NCI-H345 treated with DMSO at 0.1 percent for 48 hours (cell line): ENCODE results near the gene FARP1.

Experiments
- DNase-seq: peaks from one replicate; lab custom pipeline; 2025; ENCODE audit not compliant: unreplicated experiment; lab: John Stamatoyannopoulos, UW

Gene FARP1

GRCh38 chr13:98439126-98439828 is 296.4 kb downstream of the FARP1 start:
- DNase-seq: no peak

GRCh38 chr13:98439896-98440295 is 297.0 kb downstream of the FARP1 start:
- DNase-seq: no peak

DNA sequence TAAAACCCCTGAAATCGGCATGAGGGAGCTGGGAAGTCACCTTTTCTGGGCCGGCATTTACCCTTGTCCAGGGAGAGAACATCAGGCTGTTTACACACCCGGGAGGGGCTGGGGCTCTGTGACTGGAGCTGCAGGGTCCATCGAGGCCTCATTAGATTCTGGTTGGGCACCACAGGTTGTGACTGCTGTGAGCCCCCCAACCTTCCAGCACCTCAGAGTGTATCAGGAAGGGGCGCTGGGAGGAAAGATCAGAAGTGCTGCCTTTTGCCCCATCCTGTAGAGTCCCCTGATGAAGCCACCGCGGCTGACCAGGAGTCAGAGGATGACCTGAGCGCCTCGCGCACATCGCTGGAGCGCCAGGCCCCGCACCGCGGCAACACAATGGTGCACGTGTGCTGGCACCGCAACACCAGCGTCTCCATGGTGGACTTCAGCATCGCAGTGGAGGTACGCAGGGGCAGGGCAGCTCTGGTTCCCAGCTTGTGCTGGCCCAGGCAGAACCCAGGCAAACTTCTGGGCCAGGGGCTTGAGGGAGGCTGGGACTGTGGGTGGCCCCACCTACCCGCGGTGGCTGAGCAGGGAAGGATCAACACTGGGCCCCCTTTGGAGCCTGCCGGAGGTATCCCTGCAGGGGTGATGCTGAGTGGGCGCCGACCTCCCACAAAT is 297.6 kb downstream of the FARP1 start:
- DNase-seq: no peak

- no peak for DNase-seq
Observed at GRCh38 chr13:98441056-98441676, 298.3 kb downstream of the FARP1 start.

DNA sequence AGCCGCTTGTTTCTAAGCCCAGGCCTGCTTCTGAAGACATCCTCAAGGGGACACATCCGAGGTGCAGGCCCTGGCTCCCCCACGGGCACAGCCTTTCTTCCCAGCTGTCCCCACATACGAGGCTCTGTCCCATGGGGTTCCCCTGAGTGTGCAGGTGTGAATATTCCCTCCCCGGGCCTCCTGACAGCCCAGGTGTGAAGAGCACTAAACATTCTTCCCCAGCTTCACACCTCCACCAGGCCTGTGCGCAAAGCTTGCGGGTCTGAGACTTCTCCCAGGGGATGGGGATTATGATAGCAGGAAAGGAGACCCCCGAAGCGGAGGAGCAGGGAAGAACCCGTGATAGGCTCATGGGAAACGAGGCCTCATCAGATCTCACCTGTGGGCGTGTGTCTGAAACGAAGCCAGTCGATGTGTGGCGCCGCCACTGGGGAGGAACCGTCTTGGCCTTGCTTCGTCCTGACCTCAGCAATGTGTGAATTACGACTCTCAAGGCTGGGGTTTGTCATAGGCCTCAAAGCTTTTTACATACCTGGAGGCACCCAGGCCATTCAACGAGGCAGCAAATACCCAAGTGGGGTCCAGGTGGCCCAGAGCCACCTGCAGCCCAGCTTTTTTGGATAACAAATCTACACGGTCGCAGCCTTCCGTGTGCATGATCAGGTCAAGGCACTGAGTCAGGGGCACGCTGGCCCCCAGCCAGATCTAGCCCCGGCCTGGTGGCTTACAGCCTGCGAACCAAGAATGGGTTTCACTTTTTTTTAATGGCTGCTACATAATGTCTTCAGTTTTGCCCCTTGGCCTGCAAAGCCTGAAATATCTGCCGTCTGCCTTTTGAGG is 299.7 kb downstream of the FARP1 start:
- no peak for DNase-seq

DNA sequence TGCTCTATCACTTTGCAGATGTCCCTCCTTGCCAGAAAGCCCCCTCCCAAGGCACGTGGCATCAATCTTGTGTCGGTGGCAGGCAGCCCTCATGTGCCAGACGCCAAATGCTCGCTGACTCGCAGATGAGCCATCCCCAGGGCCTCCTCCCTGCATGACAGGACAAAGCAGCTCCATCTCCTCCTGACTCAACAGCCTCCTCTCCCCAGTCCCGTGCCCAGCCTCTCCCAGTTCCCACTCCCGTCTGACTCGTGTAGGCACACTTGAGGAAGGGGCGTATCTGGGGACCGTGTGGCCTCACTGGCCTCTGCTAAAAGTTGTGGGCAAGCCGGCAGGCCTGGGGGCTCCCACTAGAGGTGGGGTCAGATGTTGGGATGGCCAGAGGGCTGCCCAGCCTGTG is 300.4 kb downstream of the FARP1 start:
- DNase-seq: no peak

- no peak for DNase-seq
Observed at GRCh38 chr13:98443800-98444325, 301.0 kb downstream of the FARP1 start.

GRCh38 chr13:98444381-98444780 is 301.5 kb downstream of the FARP1 start:
- DNase-seq: no peak

- DNase-seq: peak; percentile 14
Observed at GRCh38 chr13:98445340-98446233, 302.7 kb downstream of the FARP1 start.

DNA sequence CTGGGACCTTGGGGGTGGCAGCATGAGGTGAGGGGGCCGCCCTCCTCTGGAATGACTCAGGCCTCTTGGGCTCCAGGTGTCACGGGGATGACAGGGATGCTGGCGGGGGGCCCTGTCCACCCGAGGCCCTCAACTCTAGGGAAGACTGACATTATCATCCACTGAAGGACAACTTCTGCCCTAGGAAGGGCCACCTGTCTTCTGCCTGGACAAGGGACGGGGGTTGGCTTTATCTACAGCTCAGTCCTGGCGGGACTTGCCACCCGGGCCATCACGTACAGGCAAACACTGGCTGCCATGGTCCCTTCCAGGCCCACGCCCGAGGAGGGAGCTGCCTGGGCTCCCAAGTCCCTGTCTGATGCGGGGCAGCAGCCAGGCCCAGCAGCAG is 303.3 kb downstream of the FARP1 start:
- no peak for DNase-seq

GRCh38 chr13:98447130-98447529 is 304.2 kb downstream of the FARP1 start:
- no peak for DNase-seq

GRCh38 chr13:98447881-98448641 is 305.2 kb downstream of the FARP1 start:
- peak; percentile 30 for DNase-seq

- no peak for DNase-seq
Observed at GRCh38 chr13:98448642-98448928, 305.7 kb downstream of the FARP1 start.

GRCh38 chr13:98449273-98449672 is 306.4 kb downstream of the FARP1 start:
- DNase-seq: no peak

GRCh38 chr13:98450026-98450425 is 307.1 kb downstream of the FARP1 start:
- no peak for DNase-seq

DNA sequence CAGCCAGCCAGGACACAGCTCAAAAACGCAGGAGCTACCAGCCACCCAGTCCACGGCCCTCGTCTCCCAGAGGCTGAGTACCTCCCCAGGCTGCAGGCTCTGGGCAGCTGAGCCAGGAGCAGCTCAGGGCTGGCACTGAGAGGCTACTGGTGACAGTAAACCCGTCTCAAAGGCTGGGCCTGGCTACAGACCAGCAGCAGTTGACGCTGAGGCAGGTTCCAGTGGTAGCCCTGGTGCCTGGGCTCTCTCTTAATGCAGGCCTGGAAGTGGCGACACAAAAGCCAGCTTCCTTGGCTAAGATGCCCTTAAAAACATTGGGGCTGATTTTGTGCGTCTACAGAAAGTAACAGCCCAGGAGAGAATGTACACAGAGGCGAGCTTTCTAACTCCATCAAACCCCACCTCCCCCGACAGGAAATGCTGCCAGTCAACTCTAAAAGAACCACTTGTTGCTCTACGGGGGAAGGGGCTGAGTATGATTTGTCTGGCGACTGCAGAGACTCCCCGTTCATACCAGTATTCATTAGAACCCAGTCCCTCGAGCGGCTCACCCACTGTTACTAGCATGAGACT is 307.7 kb downstream of the FARP1 start:
- peak; percentile 6 for DNase-seq

GRCh38 chr13:98451676-98452470 is 309.0 kb downstream of the FARP1 start:
- DNase-seq: no peak
